Pancreas (tissue), 10 donors: ENCODE measurements around the gene TOP3A. TPM values are rescaled to one million over a fixed set of nuclear protein-coding genes. Genes with fewer than 3 reads are reported as not detected.

Experiments used
- ATAC-seq, 4 donors: fragments of 200-7000 bp; cut with Tn5 transposase; one replicate each; pipeline versions ENCODE4 v1.8.0 to v1.9.1; 2020; ENCODE audit warnings: mild to moderate bottlenecking in 4 of 4, moderate library complexity in 4 of 4
- DNase-seq, 6 donors: peaks; one replicate each; pipeline ENCODE4 v3.0.0-alpha.2; 2020
- FAIRE-seq: peaks from 2 replicates; lab custom pipeline; 2012; peaks lifted over from hg19 to GRCh38; lab: Jason Lieb, UNC
- H3K27ac ChIP-seq, 4 donors: fragments of 200-600 bp; sonication (generic); 1 replicate in 3 of 4; 2 replicates in 1 of 4; pipeline versions ENCODE4 v1.5.0 to v1.8.0; 2020
- H3K27me3 ChIP-seq, 4 donors: fragments of 200-600 bp; one replicate each; pipeline ENCODE4 v1.8.0; 2021
- H3K36me3 ChIP-seq, 3 donors: fragments of 200-600 bp; sonication (generic) in 1 of 3; one replicate each; pipeline versions ENCODE4 v1.5.0 to v1.8.0; 2020 to 2021
- H3K4me1 ChIP-seq, 3 donors: fragments of 200-600 bp; one replicate each; pipeline ENCODE4 v1.8.0; 2021
- H3K4me3 ChIP-seq, 4 donors: fragments of 200-600 bp; sonication (generic) in 2 of 4; one replicate each; pipeline versions ENCODE4 v1.5.0 to v1.8.0; 2020 to 2021
- H3K9me3 ChIP-seq, 4 donors: fragments of 200-600 bp; one replicate each; pipeline ENCODE4 v1.8.0; 2021
- WGBS, 2 donors: extraction: QIAGEN DNeasy Blood & Tissue Kit; methylation state at CpG; one replicate each; pipeline ENCODE4 v1.1.7; 2013; 5-methylcytosine and 5-hydroxymethylcytosine counted together
- intact Hi-C, 3 donors: fragments of 100-400 bp; cut with DNase I; formaldehyde crosslinking; loops; one replicate each; pipeline versions ENCODE4 v1.11.1 to v1.14.2; 2022
- polyA plus RNA-seq, 2 donors: library from polyadenylated mRNA; stranded (reverse); fragments of 200-250 nt; gene quantifications; one replicate each; pipeline ENCODE4 v1.2.3, GENCODE V29; 2013
- total RNA-seq, 6 donors: library from RNA; stranded (reverse); fragmentation: NEBNext Ultra II Directional in 4 of 6; extraction: Animal tissue kit (Norgen Biotek cat#: 25700) in 4 of 6; gene quantifications; one replicate each; pipeline versions ENCODE4 v1.2.1 to v1.2.4, GENCODE V29; 2021 to 2023
- TF ChIP-seq, protein P1 (sequence below), 4 donors: fragments of 200-600 bp; sonication (generic) in 3 of 4; IDR thresholded peaks; one replicate each; pipeline versions ENCODE4 v1.5.0 to v1.8.0; 2021; ENCODE audit warnings: antibody characterized with exemption in 4 of 4
- donor health status: healthy with polysubstance abuse.
- donor health status: DM: no; HTN: no; CAD: no; lungs with moderate emphysema.
- donor health status: DM: no; HTN: no; CAD: no.
- donor health status: control.
- donor health status: control.
- donor health status: Bipolar disorder and iron deficiency.
- donor health status: DM: yes; HTN: yes; CAD: no.
- donor health status: DM: no; HTN: no; CAD: no.
- donor health status: DM: no; HTN: no; CAD: no.
- donor health status: DM: yes; HTN: yes; CAD: no.

Gene TOP3A
- total and polyA plus RNA-seq, 8 donors, result 9.4 to 18.7 (median 12.2) TPM

DNA sequence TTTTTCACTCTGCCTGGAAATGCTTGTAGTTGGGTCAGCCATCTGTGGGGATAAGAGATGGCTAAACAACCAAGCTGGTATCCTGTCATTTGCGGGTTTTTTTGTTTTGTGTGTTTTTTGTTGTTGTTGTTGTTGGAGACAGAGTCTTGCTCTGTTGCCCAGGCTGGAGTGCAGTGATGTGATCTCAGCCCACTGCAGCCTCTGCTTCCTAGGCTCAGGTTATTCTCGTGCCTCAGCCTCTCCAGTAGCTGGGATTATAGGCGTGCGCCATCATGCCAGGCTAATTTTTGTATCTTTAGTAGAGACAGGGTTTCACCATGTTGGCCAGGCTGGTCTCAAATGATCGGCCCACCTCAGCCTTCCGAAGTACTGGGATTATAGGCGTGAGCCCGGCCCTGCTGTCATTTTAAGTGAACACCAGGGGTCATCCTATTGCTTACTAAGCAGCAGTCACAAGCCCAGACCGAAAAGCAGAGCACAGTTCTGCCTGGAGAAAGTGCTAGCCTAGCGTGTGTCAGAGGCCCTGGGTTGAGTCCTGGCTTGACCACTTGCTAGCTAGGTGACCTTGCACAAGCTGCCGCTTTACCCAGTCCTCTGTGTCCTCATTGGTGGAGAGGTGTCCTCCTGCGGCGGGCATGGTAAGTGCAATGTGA, 4.9 kb upstream of the TOP3A start:
- no peak overlapping the region for H3K4me3 ChIP-seq
- FAIRE-seq, result no peak
- no peak for ATAC-seq
- H3K27ac ChIP-seq, result no peak overlapping the region
- no peaks in the 10 kb centered on the region for H3K9me3 ChIP-seq
- DNase-seq, result no peak
- intact Hi-C loops, result no loop called here
- WGBS, 2 donors, result 55 to 66% methylated on average over 13 of the region's 13 CpGs
- H3K27me3 ChIP-seq, result no peaks in the 10 kb centered on the region
- TF ChIP-seq, protein P1, sequence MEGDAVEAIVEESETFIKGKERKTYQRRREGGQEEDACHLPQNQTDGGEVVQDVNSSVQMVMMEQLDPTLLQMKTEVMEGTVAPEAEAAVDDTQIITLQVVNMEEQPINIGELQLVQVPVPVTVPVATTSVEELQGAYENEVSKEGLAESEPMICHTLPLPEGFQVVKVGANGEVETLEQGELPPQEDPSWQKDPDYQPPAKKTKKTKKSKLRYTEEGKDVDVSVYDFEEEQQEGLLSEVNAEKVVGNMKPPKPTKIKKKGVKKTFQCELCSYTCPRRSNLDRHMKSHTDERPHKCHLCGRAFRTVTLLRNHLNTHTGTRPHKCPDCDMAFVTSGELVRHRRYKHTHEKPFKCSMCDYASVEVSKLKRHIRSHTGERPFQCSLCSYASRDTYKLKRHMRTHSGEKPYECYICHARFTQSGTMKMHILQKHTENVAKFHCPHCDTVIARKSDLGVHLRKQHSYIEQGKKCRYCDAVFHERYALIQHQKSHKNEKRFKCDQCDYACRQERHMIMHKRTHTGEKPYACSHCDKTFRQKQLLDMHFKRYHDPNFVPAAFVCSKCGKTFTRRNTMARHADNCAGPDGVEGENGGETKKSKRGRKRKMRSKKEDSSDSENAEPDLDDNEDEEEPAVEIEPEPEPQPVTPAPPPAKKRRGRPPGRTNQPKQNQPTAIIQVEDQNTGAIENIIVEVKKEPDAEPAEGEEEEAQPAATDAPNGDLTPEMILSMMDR (IDR thresholded peaks at IDR 0.05), result no peak
- H3K4me1 ChIP-seq, result peaks cover 30 to 36% (median 34%) of the 10 kb centered on the region in 3 donors
- peaks cover 0 to 26% (median 0%) of the 10 kb centered on the region in 3 donors for H3K36me3 ChIP-seq

DNA sequence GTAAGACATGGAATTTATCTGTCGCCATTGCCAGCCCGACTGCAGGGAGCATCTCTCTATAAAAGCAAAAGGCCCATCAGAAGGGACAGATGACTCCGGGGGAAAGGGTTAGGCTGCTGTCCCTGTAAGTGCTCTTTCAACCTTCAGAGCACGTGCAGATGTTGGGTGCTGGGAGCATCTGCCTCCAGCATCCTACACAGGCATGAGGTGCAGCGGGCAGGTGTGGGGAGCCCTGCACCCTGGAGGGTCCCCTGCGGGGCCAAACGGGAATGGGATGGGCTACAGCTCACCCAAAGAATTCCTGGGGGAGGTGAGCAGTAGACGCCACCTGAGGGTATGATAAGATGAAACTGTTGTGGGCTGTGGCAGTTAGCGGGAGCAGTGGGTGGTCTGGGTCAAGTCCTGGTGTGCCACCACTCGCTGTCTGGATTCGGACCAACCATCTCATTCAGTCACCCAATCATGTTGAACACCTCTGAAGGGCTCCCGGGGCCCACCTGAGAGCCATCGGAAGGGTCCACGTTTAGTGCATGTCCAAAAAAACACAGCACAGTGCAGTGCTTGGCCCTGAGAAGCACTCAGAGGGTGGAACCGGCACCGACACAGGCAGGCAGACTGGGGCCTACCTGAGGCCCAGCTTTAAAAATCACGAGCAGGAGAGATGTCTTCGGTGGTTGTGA, 4.1 kb upstream of the TOP3A start:
- FAIRE-seq, result no peak
- TF ChIP-seq, protein P1 (IDR thresholded peaks at IDR 0.05), result no peak
- H3K36me3 ChIP-seq, result peaks cover 0 to 17% (median 0%) of the 10 kb centered on the region in 3 donors
- no peak overlapping the region for H3K4me3 ChIP-seq
- peaks cover 30 to 38% (median 34%) of the 10 kb centered on the region in 3 donors for H3K4me1 ChIP-seq
- no peaks in the 10 kb centered on the region for H3K27me3 ChIP-seq
- no peak for ATAC-seq
- no peaks in the 10 kb centered on the region for H3K9me3 ChIP-seq
- WGBS, 2 donors, result 65 to 75% methylated on average over 18 of the region's 18 CpGs
- H3K27ac ChIP-seq, result no peak overlapping the region
- intact Hi-C loops, result no loop called here
- DNase-seq, result peak in 1 of 6 donors; percentile 36

DNA sequence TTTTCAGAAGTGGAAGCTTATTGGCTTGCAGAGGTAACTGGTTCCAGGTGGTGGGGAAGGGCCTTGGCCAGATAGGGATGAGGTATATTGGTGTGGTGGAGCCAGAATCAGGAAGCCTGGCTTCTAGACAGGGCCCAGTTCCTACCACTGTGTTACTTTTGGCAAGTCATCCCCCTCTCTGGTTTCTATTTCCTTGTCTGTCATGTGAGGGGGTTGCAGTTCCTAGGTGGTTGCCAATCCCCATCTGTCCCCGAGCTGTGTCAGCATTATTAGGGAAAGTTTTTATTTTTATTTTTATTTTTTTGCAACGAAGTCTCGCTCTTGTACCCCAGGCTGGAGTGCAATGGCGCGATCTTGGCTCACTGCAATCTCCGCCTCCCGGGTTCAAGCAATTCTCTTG, 3.3 kb upstream of the TOP3A start:
- H3K9me3 ChIP-seq, result no peaks in the 10 kb centered on the region
- peaks cover 0 to 9% (median 0%) of the 10 kb centered on the region in 3 donors for H3K36me3 ChIP-seq
- ATAC-seq (no peak), FAIRE-seq (no peak), DNase-seq (no peak)
- H3K27me3 ChIP-seq, result no peaks in the 10 kb centered on the region
- peak overlapping the region in 1 of 4 donors; percentile 27 for H3K4me3 ChIP-seq
- intact Hi-C loops, result no loop called here
- TF ChIP-seq, protein P1 (IDR thresholded peaks at IDR 0.05), result no peak
- 80 to 90% methylated on average over 7 of the region's 7 CpGs for WGBS, 2 donors
- peaks cover 34 to 46% (median 36%) of the 10 kb centered on the region in 3 donors for H3K4me1 ChIP-seq
- H3K27ac ChIP-seq, result no peak overlapping the region

DNA sequence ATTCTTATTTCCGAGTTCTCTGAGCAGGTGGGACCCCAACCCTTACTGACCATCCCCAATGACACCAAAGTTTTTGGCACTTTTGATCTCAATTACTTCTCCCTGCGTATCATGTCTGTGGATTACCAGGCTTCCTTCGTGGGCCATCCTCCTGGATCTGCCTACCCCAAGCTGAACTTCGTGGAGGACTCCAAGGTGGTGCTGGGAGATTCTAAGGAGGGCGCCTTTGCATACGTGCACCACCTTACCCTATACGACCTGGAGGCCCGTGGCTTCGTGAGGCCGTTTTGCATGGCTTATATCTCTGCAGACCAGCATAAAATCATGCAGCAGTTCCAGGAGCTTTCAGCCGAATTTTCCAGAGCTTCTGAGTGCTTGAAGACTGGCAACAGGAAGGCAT, 1.2 kb upstream of the TOP3A start:
- H3K4me1 ChIP-seq, result peaks cover 34 to 51% (median 40%) of the 10 kb centered on the region in 3 donors
- DNase-seq (no peak), ATAC-seq (no peak), FAIRE-seq (no peak)
- WGBS, 2 donors, result 44 to 50% methylated on average over 11 of the region's 11 CpGs
- peak overlapping the region in 2 of 4 donors; percentile 84 to 86 for H3K27ac ChIP-seq
- H3K4me3 ChIP-seq, result peak overlapping the region; percentile 80 to 88 (median 82)
- TF ChIP-seq, protein P1 (IDR thresholded peaks at IDR 0.05), result no peak
- no peaks in the 10 kb centered on the region for H3K36me3 ChIP-seq
- no peaks in the 10 kb centered on the region for H3K9me3 ChIP-seq
- intact Hi-C loops, result no loop called here
- H3K27me3 ChIP-seq, result no peaks in the 10 kb centered on the region
